Measurements from ENCODE around the gene RABGAP1L.

DNA sequence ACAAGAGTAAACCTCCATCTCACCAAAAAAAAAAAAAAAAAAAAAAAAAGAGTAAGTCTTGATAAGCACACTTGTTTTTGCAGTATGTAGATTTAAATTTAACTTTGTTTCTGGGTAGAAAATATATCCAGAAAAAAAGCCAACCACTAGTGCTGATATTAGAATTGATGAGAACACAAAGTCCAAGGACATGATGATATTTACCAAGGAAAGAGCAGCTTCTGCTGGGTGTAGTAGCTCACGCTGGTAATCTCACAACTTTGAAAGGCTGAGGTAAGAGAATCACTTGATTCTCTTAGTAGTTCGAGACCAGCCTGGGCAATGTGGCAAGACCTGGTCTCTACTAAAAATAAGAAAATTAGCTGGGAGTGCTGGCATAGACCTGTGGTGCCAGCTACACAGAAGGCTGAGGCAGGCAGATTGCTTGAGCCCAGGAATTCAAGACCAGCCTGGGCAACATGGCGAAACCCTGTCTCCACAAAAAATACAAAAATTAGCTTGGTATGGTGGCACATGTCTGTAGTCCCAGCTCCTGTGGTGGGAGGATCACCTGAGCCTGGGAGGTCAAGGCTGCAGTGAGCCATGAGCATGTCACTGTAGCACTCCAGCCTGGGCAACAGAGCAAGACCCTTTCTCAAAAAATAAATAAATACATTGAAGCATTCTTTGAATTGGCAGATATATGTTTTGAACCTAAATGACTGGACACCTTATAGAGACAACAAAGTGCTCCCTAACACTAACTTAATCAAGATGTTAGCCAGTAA lies 776.8 kb downstream of the RABGAP1L start:
- TF ChIP-seq, protein P1, sequence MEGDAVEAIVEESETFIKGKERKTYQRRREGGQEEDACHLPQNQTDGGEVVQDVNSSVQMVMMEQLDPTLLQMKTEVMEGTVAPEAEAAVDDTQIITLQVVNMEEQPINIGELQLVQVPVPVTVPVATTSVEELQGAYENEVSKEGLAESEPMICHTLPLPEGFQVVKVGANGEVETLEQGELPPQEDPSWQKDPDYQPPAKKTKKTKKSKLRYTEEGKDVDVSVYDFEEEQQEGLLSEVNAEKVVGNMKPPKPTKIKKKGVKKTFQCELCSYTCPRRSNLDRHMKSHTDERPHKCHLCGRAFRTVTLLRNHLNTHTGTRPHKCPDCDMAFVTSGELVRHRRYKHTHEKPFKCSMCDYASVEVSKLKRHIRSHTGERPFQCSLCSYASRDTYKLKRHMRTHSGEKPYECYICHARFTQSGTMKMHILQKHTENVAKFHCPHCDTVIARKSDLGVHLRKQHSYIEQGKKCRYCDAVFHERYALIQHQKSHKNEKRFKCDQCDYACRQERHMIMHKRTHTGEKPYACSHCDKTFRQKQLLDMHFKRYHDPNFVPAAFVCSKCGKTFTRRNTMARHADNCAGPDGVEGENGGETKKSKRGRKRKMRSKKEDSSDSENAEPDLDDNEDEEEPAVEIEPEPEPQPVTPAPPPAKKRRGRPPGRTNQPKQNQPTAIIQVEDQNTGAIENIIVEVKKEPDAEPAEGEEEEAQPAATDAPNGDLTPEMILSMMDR (IDR thresholded peaks at IDR 0.05) = no peak
- no peak for TF ChIP-seq POLR2A (IDR thresholded peaks at IDR 0.05; ENCODE audit: low read depth)
